HG02943 (cell line): ENCODE results near the gene CD82.
A peak's percentile ranks its signal among the peaks of the same experiment; 100 is the strongest.

Source experiments
- ATAC-seq: cut with Tn5 transposase; IDR thresholded peaks from one replicate; pipeline ENCODE4 v1.9.1; 2021; ENCODE audit warnings: mild to moderate bottlenecking, low read depth, moderate library complexity; ENCODE audit not compliant: unreplicated experiment

The CD82 gene

GRCh38 chr11:44597358-44598012 lies 32.0 kb downstream of the CD82 start:
- peak; percentile 2 for ATAC-seq

- no peak for ATAC-seq
Observed at GRCh38 chr11:44598831-44599230, 33.4 kb downstream of the CD82 start.

DNA sequence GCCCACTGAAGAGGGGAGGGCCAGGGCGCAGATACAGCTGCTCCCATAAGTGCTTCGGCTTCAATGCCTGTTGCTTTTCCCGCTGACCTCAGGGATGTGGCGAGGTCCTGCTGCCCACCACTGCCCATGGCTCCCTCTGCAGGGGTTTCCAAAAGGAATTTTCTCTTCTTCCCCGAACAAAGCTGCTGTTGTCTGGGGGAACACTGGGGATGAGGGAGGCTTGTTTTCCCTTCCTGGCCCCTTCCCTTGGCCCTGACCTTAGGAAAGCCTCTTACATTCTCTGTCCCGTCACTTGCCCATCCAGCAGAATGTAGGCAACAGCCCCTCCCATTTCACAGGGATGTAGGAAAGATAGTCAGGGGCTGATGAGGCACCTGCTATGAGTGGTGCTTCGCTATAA lies 34.8 kb downstream of the CD82 start:
- no peak for ATAC-seq

DNA sequence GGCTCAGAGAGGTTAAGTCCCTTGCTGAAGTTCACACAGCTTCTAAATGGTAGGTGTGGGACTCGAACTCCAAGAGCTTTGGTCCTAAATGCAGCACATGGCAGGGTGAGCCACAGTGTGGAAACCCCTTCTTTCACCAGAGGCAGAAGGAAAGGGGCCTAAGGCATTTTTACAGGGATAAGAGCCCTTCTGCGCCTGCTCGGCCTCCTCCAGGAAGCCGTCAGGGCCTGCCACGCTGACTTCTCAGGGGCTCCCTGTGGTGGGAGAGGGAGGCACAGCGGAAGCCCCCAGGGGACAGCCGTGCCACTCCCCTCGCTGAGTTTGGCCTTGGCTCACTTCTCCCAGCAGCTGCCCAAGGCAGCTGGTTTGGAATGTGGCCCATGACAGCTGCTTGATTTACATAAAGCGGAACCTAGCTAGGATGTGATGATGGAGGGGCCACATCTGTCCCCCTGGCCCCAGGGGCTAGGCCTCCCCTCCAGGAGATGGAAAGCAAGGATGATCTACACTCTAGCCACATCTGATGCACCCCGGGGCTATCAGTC lies 35.4 kb downstream of the CD82 start:
- ATAC-seq, result peak; percentile 35

DNA sequence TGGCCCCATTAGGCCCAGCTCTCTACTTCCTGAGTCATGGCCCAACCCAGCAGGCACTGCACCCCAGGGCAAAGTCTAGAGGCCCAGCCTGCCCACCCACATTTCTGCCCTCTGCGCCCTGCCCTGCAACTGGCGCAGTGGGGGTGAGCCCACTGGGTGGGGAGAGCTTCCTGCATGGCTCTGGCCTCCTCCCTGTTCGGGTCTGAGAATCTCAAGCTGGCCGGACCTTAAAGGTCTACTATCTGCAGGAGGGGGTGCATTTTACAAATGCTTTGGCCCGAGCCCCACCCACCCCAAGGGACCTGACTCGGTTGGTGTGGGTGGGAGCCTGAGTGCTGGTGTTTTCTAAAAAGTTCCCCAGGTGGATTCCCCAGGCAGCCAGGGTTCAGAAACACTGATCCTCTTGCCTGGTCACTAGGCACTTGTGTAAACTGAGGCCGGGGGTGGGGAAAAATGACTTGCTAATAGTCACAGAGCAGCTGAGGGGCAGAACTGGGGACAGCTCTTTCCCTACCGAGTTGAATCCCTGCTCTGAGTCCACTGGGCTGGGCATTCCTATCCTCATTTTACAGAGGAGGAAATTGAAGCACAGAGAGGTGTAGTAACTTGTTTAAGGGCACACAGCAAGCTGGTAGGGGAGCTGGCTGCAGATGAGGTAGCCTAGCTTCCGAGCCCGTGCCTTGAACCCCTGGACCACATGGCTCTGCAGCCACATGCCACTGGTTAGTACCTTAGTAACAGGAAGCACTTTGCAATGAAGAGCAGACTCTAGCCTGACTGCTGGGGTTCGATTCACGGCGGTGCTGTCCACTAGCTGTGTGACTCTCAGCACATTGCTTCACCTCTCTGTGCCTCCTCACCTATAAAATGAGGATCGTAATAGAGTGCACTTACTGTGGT lies 36.3 kb downstream of the CD82 start:
- peak; percentile 37 for ATAC-seq

DNA sequence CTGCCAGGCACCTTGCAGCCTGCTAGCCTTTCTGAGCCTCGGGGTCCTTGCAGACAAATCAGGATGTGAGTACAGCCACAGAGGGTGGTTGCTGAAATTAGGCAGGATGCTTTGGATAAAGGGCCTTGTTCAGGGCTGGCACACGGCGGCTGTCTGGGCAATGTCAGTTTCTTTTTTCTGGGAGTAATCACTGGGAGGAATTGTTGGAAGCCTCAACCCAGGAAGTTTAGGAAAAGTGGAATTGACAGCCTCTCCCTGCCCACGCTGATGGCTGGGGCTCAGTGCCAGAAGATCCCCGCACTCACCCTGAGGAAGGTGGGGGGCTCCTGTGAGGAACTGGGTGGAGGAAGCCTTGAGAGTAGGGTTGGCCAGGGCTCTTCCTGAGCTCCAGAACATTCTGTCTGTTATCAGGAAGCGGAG lies 37.4 kb downstream of the CD82 start:
- ATAC-seq, result no peak

DNA sequence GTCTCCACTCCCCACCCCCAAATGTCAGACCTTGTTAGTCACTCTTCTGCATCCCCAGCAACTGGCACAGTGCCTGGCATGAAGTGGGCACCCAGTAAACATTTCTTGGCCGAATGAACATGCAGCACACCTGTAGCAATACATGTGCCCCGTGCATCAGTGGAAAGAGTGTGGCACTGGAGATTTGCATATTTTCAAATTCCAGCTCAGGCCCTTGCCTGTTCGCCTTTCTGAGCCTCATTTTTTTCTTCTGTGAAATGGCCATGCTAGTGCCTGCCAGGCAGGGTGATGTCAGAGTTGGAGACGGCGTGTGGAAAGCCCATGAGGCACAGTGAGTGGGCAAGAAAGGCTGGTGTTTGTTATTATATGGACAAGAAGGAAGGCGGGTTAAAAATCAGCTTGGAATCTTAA lies 38.7 kb downstream of the CD82 start:
- no peak for ATAC-seq

- no peak for ATAC-seq
Observed at GRCh38 chr11:44605068-44605708, 39.7 kb downstream of the CD82 start.

DNA sequence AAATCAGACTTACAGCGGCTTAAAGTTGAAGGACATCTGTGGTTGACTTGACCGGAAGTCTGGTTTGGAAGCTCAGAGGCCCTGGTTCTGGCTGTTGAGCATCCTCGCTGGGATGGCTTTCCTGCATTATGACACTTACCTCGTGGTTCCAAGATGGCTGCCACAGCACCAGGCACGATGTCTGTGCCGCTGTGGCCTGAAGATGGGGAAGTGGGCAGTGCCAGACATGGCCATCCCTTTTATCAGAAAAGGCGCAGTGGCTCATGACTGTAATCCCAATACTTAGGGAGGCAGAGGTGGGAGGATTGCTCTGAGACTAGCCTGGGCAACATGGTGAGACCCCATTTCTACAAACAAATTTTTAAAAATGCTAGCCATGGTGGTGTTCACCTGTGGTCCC lies 40.5 kb downstream of the CD82 start:
- no peak for ATAC-seq

GRCh38 chr11:44606472-44606871 lies 41.0 kb downstream of the CD82 start:
- no peak for ATAC-seq

DNA sequence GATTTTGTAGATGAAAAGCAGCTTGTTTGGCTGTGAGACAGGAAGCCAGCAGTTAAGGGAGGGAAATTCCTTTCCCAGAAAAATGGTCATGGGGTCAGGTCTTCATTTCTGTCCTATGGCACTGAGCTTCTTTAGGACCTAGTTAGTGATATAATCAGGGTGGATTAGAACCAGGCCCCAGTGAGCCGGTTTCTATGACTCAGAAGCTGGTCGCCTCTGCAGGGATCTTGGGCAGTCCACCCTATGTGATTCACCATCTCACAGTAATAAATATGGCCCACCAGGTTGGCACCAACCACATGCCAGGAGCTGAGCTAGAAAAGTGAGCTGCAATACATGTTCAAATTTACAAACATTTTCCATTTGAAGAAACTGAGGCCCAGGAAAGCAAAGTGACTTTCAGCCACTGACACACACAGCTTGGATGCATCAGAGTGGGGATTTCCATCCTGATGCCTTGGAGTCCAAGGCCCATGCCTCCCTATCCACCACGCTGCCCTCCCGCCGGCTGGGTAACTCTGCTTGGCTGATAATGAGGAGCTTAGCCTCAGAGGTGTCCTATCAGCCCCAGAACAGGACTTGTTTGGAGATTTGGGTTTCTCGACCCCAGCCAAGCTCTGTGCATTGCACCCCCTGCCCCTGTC lies 42.0 kb downstream of the CD82 start:
- ATAC-seq, result no peak

DNA sequence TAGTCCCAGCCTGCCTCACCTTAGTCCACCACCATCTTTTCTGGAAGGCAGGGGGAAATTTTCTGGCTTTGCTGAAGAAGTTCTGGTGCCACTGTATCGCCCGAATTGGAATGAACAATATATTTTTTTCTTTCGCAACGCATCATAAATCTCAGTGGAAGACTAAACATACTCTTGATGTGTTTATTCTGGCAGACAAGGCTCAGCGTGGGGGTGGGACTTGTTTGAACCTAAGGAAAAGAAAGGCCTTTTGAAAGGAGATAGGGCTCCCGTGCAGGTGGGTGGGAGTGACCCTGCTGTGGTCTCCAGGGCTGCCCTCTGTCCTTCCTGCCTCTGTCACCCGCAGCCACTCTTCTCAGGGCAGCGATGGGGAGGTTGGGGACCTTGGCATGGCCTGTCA lies 42.5 kb downstream of the CD82 start:
- no peak for ATAC-seq

DNA sequence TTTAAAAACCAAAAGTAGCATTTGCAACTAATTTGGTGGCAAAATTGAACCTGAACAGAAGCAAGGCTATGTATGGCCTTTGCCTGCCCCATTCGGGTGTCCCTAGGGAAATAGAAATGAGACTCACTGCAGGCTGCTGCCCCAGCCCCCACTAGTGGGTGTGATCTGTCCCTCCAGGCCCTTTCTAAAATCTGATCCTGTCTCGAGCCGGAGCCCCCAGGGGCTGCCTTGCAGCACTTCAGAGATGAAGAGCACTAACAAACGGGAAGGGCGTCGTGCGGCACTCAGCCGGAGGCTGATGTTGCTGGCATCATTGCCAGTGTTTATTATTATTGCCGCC lies 43.2 kb downstream of the CD82 start:
- ATAC-seq, result no peak

GRCh38 chr11:44608991-44609782 lies 43.7 kb downstream of the CD82 start:
- ATAC-seq, result peak; percentile 64

DNA sequence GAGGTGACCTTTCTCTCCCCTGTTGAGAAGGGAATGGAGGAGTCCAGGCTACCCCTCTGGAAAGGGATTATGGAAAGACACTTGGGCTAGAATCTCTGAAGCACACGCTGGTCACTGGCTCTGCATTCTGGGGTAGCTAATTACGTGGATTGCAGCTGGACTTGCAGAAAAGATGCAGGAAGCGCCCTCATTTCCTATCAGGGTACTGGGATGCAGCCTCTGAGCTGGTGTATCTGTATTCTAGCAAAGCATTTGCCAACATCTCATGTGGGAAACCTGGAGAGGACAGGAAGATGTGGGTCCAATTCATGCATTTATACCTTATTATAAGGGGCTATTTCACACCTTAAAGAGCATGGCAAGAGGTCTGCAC lies 44.3 kb downstream of the CD82 start:
- no peak for ATAC-seq

DNA sequence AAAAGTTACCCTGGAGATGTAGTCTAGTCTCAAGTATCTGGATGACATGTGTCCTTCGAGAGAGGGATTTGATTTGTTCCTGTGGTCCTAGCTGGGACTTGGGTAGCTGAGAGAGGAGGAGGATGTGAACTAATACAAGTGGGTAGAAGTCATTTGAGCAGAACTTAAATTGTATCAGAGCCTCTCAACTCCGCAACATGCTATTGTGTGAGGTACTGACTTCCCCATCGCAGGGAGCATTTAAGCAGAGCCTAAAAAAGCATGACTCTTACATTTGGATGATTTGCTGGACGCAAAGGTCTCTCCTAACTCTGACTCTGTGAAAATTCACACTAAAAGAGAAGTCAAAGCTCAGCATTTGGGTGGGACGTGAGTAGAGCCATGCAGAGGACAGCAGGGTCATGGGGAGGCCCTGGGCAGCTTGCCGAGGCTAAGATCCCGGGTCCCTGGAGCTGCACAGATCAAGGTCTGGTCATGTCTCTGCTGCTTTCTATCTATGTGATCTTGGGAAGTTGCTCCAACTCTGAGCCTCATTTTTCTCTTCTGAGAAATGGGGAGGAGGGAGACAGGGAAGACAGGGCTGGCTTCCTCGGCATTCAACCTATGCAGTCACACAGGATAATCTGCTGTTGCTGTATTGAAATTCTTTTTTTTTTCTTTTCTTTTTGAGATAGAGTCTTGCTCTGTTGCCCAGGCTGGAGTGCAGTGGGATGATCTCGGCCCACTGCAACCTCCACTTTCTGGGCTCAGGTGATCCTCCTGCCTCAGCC lies 44.9 kb downstream of the CD82 start:
- ATAC-seq, result no peak

GRCh38 chr11:44611088-44611487 lies 45.6 kb downstream of the CD82 start:
- no peak for ATAC-seq

DNA sequence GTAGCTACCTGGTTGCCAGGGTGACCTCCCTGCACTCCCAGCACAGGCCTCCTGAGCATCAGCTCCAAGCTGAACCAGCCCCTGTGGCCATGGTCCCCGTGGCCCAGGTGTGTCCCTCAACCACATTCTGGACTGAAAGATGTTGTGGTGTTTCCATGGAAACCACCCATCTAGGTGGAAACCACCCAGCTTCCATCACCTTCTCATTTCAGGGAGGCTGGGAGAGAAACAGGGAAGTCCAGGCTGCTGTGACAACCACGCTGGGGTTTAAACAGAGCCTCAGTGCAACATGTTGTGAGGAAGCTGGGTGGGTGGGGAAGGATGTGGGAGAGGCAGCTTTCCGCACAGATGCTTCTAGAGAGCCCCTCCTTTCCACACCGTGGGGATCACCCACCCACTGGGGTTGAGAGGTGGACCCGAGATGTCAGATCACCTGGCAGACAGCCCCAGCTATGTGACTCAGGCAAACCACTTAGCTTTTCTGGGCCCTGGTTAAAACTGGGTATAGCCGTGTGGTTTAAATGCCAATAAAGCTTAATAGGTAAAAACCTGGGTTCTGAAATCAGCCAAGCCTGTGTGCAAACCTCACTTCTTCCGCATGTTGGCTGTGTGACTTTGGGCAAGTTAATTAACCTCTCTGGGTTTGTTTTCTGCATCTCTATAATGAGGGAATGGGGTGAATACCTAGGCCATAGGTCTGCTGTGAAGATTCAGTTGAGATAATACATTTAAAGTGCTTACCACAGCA lies 46.4 kb downstream of the CD82 start:
- ATAC-seq, result no peak

- ATAC-seq, result no peak
Observed at GRCh38 chr11:44613153-44613552, 47.7 kb downstream of the CD82 start.
